ENCODE data around the gene TBC1D17.

TBC1D17 gene

GRCh38 chr19:49847731-49848696 lies 29.5 kb upstream of the TBC1D17 start:
- in situ Hi-C loops (cut with HindIII; ENCODE audit: low sequenced_read_pairs) = no loop called here

GRCh38 chr19:49848938-49849337 lies 28.6 kb upstream of the TBC1D17 start:
- in situ Hi-C loops (cut with HindIII; ENCODE audit: low sequenced_read_pairs) = no loop called here

GRCh38 chr19:49849433-49850220 lies 27.9 kb upstream of the TBC1D17 start:
- in situ Hi-C loops (cut with HindIII; ENCODE audit: low sequenced_read_pairs) = no loop called here

- in situ Hi-C loops (cut with HindIII; ENCODE audit: low sequenced_read_pairs) = no loop called here
Observed at GRCh38 chr19:49850221-49850486, 27.3 kb upstream of the TBC1D17 start.

GRCh38 chr19:49850487-49851342 lies 26.8 kb upstream of the TBC1D17 start, which contains the start of gene PTOV1:
Gene PTOV1, plus strand, starts transcription at chr19:49851159.
- in situ Hi-C loops (cut with HindIII; ENCODE audit: low sequenced_read_pairs) = no loop called here

GRCh38 chr19:49851456-49852259 lies 25.8 kb upstream of the TBC1D17 start:
- in situ Hi-C loops (cut with HindIII; ENCODE audit: low sequenced_read_pairs) = no loop called here

- in situ Hi-C loops (cut with HindIII; ENCODE audit: low sequenced_read_pairs) = no loop called here
Observed at GRCh38 chr19:49852631-49853126, 24.8 kb upstream of the TBC1D17 start.

- in situ Hi-C loops (cut with HindIII; ENCODE audit: low sequenced_read_pairs) = no loop called here
Observed at GRCh38 chr19:49853852-49854377, 23.6 kb upstream of the TBC1D17 start.

- in situ Hi-C loops (cut with HindIII; ENCODE audit: low sequenced_read_pairs) = no loop called here
Observed at GRCh38 chr19:49854378-49855263, 22.9 kb upstream of the TBC1D17 start.

- in situ Hi-C loops (cut with HindIII; ENCODE audit: low sequenced_read_pairs) = no loop called here
Observed at GRCh38 chr19:49855277-49855675, 22.2 kb upstream of the TBC1D17 start.

- in situ Hi-C loops (cut with HindIII; ENCODE audit: low sequenced_read_pairs) = no loop called here
Observed at GRCh38 chr19:49855676-49856573, 21.6 kb upstream of the TBC1D17 start.

- in situ Hi-C loops (cut with HindIII; ENCODE audit: low sequenced_read_pairs) = no loop called here
Observed at GRCh38 chr19:49856574-49857021, 20.9 kb upstream of the TBC1D17 start.

GRCh38 chr19:49857061-49857837 lies 20.3 kb upstream of the TBC1D17 start:
- in situ Hi-C loops (cut with HindIII; ENCODE audit: low sequenced_read_pairs) = no loop called here

- in situ Hi-C loops (cut with HindIII; ENCODE audit: low sequenced_read_pairs) = no loop called here
Observed at GRCh38 chr19:49857838-49858087, 19.7 kb upstream of the TBC1D17 start.

- in situ Hi-C loops (cut with HindIII; ENCODE audit: low sequenced_read_pairs) = no loop called here
Observed at GRCh38 chr19:49858088-49858985, 19.2 kb upstream of the TBC1D17 start.

GRCh38 chr19:49859682-49860335 lies 17.7 kb upstream of the TBC1D17 start:
- in situ Hi-C loops (cut with HindIII; ENCODE audit: low sequenced_read_pairs) = no loop called here
